GM12864 (cell line): ENCODE results near the gene ULK1.

Source experiments
- DNase-seq: peaks from one replicate; pipeline ENCODE4 v3.0.0-alpha.2; 2011; ENCODE audit warnings: low read depth
- H3K4me3 ChIP-seq: 2 replicates; pipeline ENCODE4 v1.5.1; 2011; ENCODE audit warnings: mild to moderate bottlenecking, low read depth, low read length, control low read depth
- TF ChIP-seq, protein P1 (sequence below): IDR thresholded peaks from 2 replicates; pipeline ENCODE4 v1.5.1; 2011; ENCODE audit warnings: low read depth, mild to moderate bottlenecking, moderate library complexity, low read length, control low read depth, inconsistent platforms; ENCODE audit errors: missing control alignments

ULK1 gene

DNA sequence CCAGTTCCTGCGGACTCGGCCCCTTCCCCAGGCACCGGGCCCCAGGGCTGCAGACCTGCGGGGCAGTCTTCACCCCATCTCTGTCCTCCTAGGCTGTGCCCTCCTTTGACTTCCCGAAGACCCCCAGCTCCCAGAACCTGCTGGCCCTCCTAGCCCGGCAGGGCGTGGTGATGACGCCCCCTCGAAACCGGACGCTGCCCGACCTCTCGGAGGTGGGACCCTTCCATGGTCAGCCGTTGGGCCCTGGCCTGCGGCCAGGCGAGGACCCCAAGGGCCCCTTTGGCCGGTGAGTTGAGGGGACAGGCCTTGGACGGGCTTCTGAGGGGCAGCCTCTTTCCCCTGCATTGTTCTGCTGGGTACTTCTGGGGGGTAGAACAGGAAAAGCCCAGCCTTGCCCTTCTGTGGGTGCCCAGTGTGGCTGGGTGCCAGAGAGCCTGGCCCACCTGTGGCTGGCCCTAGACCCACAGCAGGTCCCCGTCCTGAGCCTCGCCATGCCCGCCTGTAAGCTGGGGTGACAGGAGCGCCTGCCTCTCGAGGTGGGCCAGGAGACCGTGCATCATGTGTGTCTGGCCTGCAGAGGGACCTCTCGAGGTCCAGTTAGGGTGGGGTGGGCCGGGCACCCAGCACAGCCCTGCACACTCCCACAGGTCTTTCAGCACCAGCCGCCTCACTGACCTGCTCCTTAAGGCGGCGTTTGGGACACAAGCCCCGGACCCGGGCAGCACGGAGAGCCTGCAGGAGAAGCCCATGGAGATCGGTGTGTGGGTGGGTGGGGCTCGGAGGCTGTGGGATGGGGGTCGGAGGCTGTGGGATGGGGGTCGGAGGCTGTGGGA is 22.1 kb downstream of the ULK1 start:
- TF ChIP-seq, protein P1, sequence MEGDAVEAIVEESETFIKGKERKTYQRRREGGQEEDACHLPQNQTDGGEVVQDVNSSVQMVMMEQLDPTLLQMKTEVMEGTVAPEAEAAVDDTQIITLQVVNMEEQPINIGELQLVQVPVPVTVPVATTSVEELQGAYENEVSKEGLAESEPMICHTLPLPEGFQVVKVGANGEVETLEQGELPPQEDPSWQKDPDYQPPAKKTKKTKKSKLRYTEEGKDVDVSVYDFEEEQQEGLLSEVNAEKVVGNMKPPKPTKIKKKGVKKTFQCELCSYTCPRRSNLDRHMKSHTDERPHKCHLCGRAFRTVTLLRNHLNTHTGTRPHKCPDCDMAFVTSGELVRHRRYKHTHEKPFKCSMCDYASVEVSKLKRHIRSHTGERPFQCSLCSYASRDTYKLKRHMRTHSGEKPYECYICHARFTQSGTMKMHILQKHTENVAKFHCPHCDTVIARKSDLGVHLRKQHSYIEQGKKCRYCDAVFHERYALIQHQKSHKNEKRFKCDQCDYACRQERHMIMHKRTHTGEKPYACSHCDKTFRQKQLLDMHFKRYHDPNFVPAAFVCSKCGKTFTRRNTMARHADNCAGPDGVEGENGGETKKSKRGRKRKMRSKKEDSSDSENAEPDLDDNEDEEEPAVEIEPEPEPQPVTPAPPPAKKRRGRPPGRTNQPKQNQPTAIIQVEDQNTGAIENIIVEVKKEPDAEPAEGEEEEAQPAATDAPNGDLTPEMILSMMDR: no peak
- no peak for DNase-seq
- no peak overlapping the region for H3K4me3 ChIP-seq

DNA sequence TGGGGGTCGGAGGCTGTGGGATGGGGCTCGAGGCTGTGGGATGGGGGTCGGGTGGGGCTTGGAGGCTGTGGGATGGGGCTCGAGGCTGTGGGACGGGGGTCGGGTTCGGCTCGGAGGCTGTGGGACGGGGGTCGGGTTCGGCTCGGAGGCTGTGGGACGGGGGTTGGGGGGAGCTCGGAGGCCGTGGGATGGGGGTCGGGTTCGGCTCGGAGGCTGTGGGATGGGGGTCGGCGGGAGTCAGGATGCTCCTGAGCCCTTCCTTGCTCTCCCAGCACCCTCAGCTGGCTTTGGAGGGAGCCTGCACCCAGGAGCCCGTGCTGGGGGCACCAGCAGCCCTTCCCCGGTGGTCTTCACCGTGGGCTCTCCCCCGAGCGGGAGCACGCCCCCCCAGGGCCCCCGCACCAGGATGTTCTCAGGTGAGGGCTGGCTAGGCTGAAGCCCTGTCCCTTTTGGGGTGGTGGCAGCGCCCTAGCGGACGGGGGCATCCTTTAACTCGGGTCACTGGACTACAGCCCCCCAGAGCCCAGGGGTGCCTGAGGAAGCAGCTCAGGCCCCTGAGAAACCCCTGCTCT is 22.8 kb downstream of the ULK1 start:
- TF ChIP-seq, protein P1: no peak
- DNase-seq: no peak
- no peak overlapping the region for H3K4me3 ChIP-seq

DNA sequence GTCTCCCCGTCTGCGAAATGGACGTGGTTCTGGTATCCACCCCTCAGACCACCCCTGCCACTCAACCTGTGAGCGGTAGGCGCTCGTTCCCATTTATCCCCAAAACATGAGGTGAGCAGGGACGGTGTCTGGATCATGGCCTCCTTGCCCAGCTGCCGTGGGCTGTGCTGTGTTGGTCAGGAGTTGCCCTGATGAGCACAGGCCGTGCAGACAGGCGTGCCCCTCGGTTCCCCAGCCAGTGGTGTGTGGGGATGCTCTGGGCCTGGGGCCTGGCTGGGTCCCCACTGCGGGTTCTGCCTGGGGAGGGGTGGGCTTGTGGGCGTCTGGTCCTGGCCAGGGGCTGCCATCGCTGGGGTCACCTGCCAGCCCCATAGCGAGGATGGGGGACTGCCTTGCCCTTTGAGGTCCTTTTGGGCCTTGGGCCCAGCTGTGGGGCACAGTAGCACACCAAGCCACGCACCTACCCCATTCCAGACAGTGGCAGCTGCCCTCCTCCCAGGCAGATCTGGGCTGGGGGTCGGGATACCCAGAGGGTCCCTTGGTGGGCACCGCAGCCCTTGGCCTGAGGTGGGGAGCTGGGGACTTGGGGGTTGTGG is 23.4 kb downstream of the ULK1 start:
- no peak overlapping the region for H3K4me3 ChIP-seq
- DNase-seq: no peak
- TF ChIP-seq, protein P1: no peak

DNA sequence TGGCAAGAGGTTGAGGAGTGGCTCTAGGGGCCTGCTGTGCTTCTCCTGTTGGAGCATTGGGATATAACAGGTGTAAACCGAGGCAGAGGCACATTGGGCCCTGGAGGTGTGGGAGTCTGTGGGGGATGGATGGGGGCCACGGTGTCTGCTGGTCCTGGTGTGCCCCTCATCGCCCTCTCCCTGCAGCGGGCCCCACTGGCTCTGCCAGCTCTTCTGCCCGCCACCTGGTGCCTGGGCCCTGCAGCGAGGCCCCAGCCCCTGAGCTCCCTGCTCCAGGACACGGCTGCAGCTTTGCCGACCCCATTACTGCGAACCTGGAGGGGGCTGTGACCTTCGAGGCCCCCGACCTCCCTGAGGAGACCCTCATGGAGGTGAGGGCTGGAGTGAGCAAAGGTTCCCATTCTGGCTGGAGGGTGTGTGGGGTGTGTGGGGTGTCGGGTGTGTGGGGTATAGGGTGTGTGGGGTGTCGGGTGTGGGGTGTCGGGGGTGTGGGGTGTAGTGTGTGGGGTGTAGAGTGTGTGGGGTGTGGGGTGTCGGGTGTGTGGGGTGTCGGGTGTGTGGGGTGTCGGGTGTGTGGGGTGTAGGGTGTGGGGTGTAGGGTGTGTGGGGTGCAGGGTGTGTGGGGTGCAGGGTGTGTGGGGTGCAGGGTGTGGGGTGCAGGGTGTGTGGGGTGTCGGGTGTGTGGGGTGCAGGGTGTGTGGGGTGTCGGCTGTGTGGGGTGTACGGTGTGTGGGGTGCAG is 24.1 kb downstream of the ULK1 start:
- TF ChIP-seq, protein P1: no peak
- H3K4me3 ChIP-seq: no peak overlapping the region
- DNase-seq: no peak

DNA sequence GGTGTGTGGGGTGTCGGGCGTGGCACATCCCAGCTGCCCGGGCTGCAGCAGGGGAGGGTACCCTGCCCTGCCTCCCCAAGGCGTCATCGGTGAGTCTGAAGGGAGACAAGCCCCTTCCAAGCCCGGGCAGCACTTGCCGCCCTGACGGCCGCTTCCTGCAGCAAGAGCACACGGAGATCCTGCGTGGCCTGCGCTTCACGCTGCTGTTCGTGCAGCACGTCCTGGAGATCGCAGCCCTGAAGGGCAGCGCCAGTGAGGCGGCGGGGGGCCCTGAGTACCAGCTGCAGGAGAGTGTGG is 24.6 kb downstream of the ULK1 start:
- TF ChIP-seq, protein P1: no peak
- no peak overlapping the region for H3K4me3 ChIP-seq
- no peak for DNase-seq

DNA sequence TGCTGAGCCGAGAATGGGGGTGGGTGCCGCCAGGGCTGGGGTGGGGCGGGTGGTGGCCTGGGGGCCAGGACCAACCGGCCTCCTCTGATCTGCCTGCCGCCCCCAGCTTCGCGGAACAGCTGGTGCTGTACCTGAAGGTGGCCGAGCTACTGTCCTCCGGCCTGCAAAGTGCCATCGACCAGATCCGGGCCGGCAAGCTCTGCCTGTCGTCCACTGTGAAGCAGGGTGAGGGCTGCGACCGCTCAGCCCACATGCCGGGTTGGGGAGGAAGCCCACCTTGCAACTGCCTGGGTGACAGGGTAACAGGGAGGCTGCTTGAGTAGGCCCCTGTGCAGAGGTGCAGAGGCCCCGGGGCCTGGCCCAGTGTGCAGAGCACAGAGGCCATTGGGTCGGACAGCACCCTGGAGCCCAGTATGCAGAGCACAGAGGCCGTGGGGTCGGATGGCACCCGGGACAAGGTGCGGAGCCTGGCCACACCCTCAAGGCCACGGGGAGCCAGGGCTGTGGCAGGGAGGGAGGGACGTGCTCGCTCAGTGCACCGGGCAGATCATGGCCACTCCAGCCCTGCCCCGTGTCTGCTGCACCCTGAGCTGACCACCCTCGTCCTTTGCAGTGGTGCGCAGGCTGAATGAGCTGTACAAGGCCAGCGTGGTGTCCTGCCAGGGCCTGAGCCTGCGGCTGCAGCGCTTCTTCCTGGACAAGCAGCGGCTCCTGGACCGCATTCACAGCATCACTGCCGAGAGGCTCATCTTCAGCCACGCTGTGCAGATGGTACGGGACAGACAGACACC is 25.1 kb downstream of the ULK1 start:
- TF ChIP-seq, protein P1: no peak
- no peak overlapping the region for H3K4me3 ChIP-seq
- no peak for DNase-seq
